Sigmoid colon (tissue), 7 donors: Measurements from ENCODE around the gene MAN2A2. TPM values are rescaled to one million over a fixed set of nuclear protein-coding genes. Genes with fewer than 3 reads are reported as not detected.

Experiments
- DNase-seq: peaks from one replicate; pipeline ENCODE4 v3.0.0-alpha.2; 2019
- H3K27ac ChIP-seq, 4 donors: fragments of 200-600 bp; sonication (generic); one replicate each; pipeline ENCODE4 v1.5.1; 2016 to 2019; ENCODE audit warnings: mild to moderate bottlenecking in 1 of 4
- H3K27me3 ChIP-seq, 3 donors: fragments of 200-600 bp; sonication (generic); one replicate each; pipeline ENCODE4 v1.5.1; 2019; ENCODE audit warnings: mild to moderate bottlenecking in 1 of 3
- H3K36me3 ChIP-seq, 4 donors: fragments of 200-600 bp; sonication (generic); one replicate each; pipeline ENCODE4 v1.5.1; 2016 to 2019
- H3K4me1 ChIP-seq, 4 donors: fragments of 200-600 bp; sonication (generic); one replicate each; pipeline ENCODE4 v1.5.1; 2017 to 2019
- H3K4me3 ChIP-seq, 4 donors: fragments of 200-600 bp; sonication (generic); one replicate each; pipeline ENCODE4 v1.5.1; 2017 to 2019; ENCODE audit warnings: mild to moderate bottlenecking in 2 of 4, moderate library complexity in 1 of 4
- H3K9me3 ChIP-seq, 4 donors: fragments of 200-600 bp in 3 of 4; sonication (generic) in 3 of 4; one replicate each; pipeline versions ENCODE4 v1.5.1 to v1.6.1; 2013 to 2019
- CTCF ChIP-seq, 4 experiments: fragments of 450-650 bp in 3 of 4; fragments of 200-600 bp in 1 of 4; IDR thresholded peaks; one replicate each; pipeline ENCODE4 v1.5.1; 2016 to 2019; ENCODE audit warnings: antibody characterized with exemption in 4 of 4, mild to moderate bottlenecking in 3 of 4, moderate library complexity in 2 of 4
- EP300 ChIP-seq, 4 donors: sonication (generic); formaldehyde crosslinking; IDR thresholded peaks; one replicate each; pipeline ENCODE4 v1.6.1; 2017; ENCODE audit warnings: antibody characterized with exemption in 4 of 4
- POLR2A ChIP-seq, 2 donors: fragments of 450-650 bp; IDR thresholded peaks; one replicate each; pipeline ENCODE4 v1.6.1; 2016; ENCODE audit warnings: antibody characterized with exemption in 2 of 2, mild to moderate bottlenecking in 2 of 2, moderate library complexity in 2 of 2
- POLR2AphosphoS5 ChIP-seq, 4 donors: sonication (generic); formaldehyde crosslinking; IDR thresholded peaks; one replicate each; pipeline ENCODE4 v1.6.1; 2017; ENCODE audit warnings: antibody characterized with exemption in 4 of 4
- WGBS, 2 donors: extraction: QIAGEN DNeasy Blood & Tissue Kit; methylation state at CpG; one replicate each; pipeline ENCODE4 v1.1.7; 2013; 5-methylcytosine and 5-hydroxymethylcytosine counted together
- intact Hi-C: fragments of 100-400 bp; cut with DNase I; formaldehyde crosslinking; loops from one replicate; pipeline ENCODE4 v1.15.1; 2023
- polyA plus RNA-seq, 3 donors: library from polyadenylated mRNA; stranded (reverse); fragments of 200-250 nt; gene quantifications; one replicate each; pipeline ENCODE4 v1.2.3, GENCODE V29; 2013
- total RNA-seq, 4 donors: library from RNA; depleted of rRNA; stranded (reverse); fragments of >200 nt; gene quantifications; one replicate each; pipeline ENCODE4 v1.1.0, GENCODE V29; 2016
- donor health status: healthy with polysubstance abuse.
- donor health status: Bipolar disorder and iron deficiency.
- donor health status: healthy.

MAN2A2 gene
- total and polyA plus RNA-seq, 7 donors = 3.7 to 57.6 (median 31.0) TPM

- no peak overlapping the region for H3K4me3 ChIP-seq
- no peaks in the 10 kb centered on the region for H3K27me3 ChIP-seq
- no peaks in the 10 kb centered on the region for H3K9me3 ChIP-seq
- H3K36me3 ChIP-seq = peaks cover 0 to 14% (median 2%) of the 10 kb centered on the region in 4 donors
- 61 to 86% methylated on average over 1 of the region's 1 CpG for WGBS, 2 donors
- TF ChIP-seq POLR2AphosphoS5 (IDR thresholded peaks at IDR 0.05) (no peak), EP300 (IDR thresholded peaks at IDR 0.05) (no peak), POLR2A (IDR thresholded peaks at IDR 0.05) (no peak), CTCF (IDR thresholded peaks at IDR 0.05) (no peak)
- peak overlapping the region in 2 of 4 donors; percentile 85 to 92 for H3K27ac ChIP-seq
- H3K4me1 ChIP-seq = peaks cover 0 to 58% (median 53%) of the 10 kb centered on the region in 4 donors
- intact Hi-C loops = loop anchor here (5.0 kb wide), 1 partner anchor 286 kb away; no protein-coding TSS in a partner anchor
- DNase-seq = no peak
These were observed 30.2 kb downstream of the MAN2A2 start for GRCh38 chr15:90933301-90933700.

GRCh38 chr15:90934256-90934948 lies 31.3 kb downstream of the MAN2A2 start:
- intact Hi-C loops = loop anchor here (5.0 kb wide), 1 partner anchor 287 kb away; no protein-coding TSS in a partner anchor
- Histone ChIP-seq H3K4me1 (peaks cover 0 to 57% (median 50%) of the 10 kb centered on the region in 4 donors), H3K27ac (peak overlapping the region; percentile 79 to 86 (median 82)), H3K27me3 (no peaks in the 10 kb centered on the region), H3K9me3 (no peaks in the 10 kb centered on the region), H3K4me3 (peak overlapping the region; percentile 54 to 79 (median 66)), H3K36me3 (peaks cover 0 to 25% (median 13%) of the 10 kb centered on the region in 4 donors)
- TF ChIP-seq CTCF (IDR thresholded peaks at IDR 0.05) = peak; percentile 77 to 86 (median 80)
- TF ChIP-seq EP300 (IDR thresholded peaks at IDR 0.05) = no peak
- WGBS, 2 donors = 1 to 2% methylated on average over 19 of the region's 19 CpGs
- DNase-seq = peak; percentile 90

GRCh38 chr15:90934949-90935751 lies 32.0 kb downstream of the MAN2A2 start, which contains the start of gene UNC45A:
UNC45A (plus strand) TSS chr15:90935285; CDS start chr15:90935325, 40 bp downstream.
- no peak for TF ChIP-seq EP300 (IDR thresholded peaks at IDR 0.05)
- no peak for TF ChIP-seq CTCF (IDR thresholded peaks at IDR 0.05)
- peak; percentile 52 to 74 (median 60) for TF ChIP-seq POLR2AphosphoS5 (IDR thresholded peaks at IDR 0.05)
- peak in 1 of 2 donors; percentile 71 for TF ChIP-seq POLR2A (IDR thresholded peaks at IDR 0.05)
- Histone ChIP-seq H3K27ac (peak within 1 kb of the TSS; percentile 79 to 86 (median 82)), H3K4me1 (peaks cover 0 to 57% (median 47%) of the 10 kb centered on the region in 4 donors), H3K27me3 (no peaks in the 10 kb centered on the region), H3K36me3 (peaks cover 6 to 32% (median 20%) of the 10 kb centered on the region in 4 donors), H3K4me3 (peak within 1 kb of the TSS; percentile 54 to 79 (median 66)), H3K9me3 (no peaks in the 10 kb centered on the region)
- intact Hi-C loops = loop anchor here (5.0 kb wide), 1 partner anchor 288 kb away; no protein-coding TSS in a partner anchor
- WGBS, 2 donors = 1% methylated on average over 65 of the region's 65 CpGs
- DNase-seq = peak; percentile 95

GRCh38 chr15:90936823-90937222 lies 33.7 kb downstream of the MAN2A2 start:
- intact Hi-C loops = no loop called here
- TF ChIP-seq CTCF (IDR thresholded peaks at IDR 0.05) = no peak
- no peak for TF ChIP-seq EP300 (IDR thresholded peaks at IDR 0.05)
- TF ChIP-seq POLR2A (IDR thresholded peaks at IDR 0.05) = no peak
- no peak for TF ChIP-seq POLR2AphosphoS5 (IDR thresholded peaks at IDR 0.05)
- no peak overlapping the region for H3K4me3 ChIP-seq
- WGBS, 2 donors = 82 to 88% methylated on average over 1 of the region's 1 CpG
- DNase-seq = no peak
- no peaks in the 10 kb centered on the region for H3K9me3 ChIP-seq
- peaks cover 0 to 40% (median 32%) of the 10 kb centered on the region in 4 donors for H3K4me1 ChIP-seq
- no peak overlapping the region for H3K27ac ChIP-seq
- H3K36me3 ChIP-seq = peaks cover 12 to 49% (median 36%) of the 10 kb centered on the region in 4 donors
- H3K27me3 ChIP-seq = no peaks in the 10 kb centered on the region
